Measurements from ENCODE around the gene BDH1.
"Not testable (repeated sequence)": the region's sequence is repeated elsewhere in the genome, so short reads cannot be mapped to it uniquely, and the experiment has no call there.

Gene BDH1

GRCh38 chr3:197589545-197589944 lies 33.8 kb upstream of the BDH1 start:
- no peak overlapping the region for H3K4me3 ChIP-seq (ENCODE audit: low read depth, low read length)
- no peak for TF ChIP-seq CTCF (conservative IDR thresholded peaks at IDR 0.05; ENCODE audit: low read depth, low read length)

GRCh38 chr3:197586768-197587167 lies 31.0 kb upstream of the BDH1 start:
- DNase-seq (ENCODE audit: low read depth); H3K4me3 ChIP-seq (ENCODE audit: low read depth, low read length): not testable (repeated sequence)

More at GRCh38 chr3:197589545-197589944, 33.8 kb upstream of the BDH1 start:
- no peak for DNase-seq (ENCODE audit: low read depth)

GRCh38 chr3:197586181-197586580 lies 30.4 kb upstream of the BDH1 start:
- TF ChIP-seq CTCF (conservative IDR thresholded peaks at IDR 0.05; ENCODE audit: low read depth, low read length): no peak
- no peak for DNase-seq (ENCODE audit: low read depth)
- H3K4me3 ChIP-seq (ENCODE audit: low read depth, low read length): no peak overlapping the region

- H3K4me3 ChIP-seq (ENCODE audit: low read depth, low read length): no peak overlapping the region
- TF ChIP-seq CTCF (conservative IDR thresholded peaks at IDR 0.05; ENCODE audit: low read depth, low read length): no peak
- DNase-seq (ENCODE audit: low read depth): no peak
These were observed 29.0 kb upstream of the BDH1 start for GRCh38 chr3:197584733-197585132.

GRCh38 chr3:197583371-197583770 lies 27.6 kb upstream of the BDH1 start:
- no peak overlapping the region for H3K4me3 ChIP-seq (ENCODE audit: low read depth, low read length)
- no peak for TF ChIP-seq CTCF (conservative IDR thresholded peaks at IDR 0.05; ENCODE audit: low read depth, low read length)
- no peak for DNase-seq (ENCODE audit: low read depth)

GRCh38 chr3:197580253-197580691 lies 24.5 kb upstream of the BDH1 start:
- DNase-seq (ENCODE audit: low read depth): no peak
- no peak for TF ChIP-seq CTCF (conservative IDR thresholded peaks at IDR 0.05; ENCODE audit: low read depth, low read length)
- H3K4me3 ChIP-seq (ENCODE audit: low read depth, low read length): no peak overlapping the region

GRCh38 chr3:197578376-197578775 lies 22.6 kb upstream of the BDH1 start:
- H3K4me3 ChIP-seq (ENCODE audit: low read depth, low read length): no peak overlapping the region
- no peak for DNase-seq (ENCODE audit: low read depth)
- TF ChIP-seq CTCF (conservative IDR thresholded peaks at IDR 0.05; ENCODE audit: low read depth, low read length): no peak
